ENCODE measurements around the gene SIDT2.
"Not testable (repeated sequence)": the region's sequence is repeated elsewhere in the genome, so short reads cannot be mapped to it uniquely, and the experiment has no call there.

GRCh38 chr11:117206859-117207258 is 28.3 kb downstream of the SIDT2 start:
- TF ChIP-seq, protein P1, sequence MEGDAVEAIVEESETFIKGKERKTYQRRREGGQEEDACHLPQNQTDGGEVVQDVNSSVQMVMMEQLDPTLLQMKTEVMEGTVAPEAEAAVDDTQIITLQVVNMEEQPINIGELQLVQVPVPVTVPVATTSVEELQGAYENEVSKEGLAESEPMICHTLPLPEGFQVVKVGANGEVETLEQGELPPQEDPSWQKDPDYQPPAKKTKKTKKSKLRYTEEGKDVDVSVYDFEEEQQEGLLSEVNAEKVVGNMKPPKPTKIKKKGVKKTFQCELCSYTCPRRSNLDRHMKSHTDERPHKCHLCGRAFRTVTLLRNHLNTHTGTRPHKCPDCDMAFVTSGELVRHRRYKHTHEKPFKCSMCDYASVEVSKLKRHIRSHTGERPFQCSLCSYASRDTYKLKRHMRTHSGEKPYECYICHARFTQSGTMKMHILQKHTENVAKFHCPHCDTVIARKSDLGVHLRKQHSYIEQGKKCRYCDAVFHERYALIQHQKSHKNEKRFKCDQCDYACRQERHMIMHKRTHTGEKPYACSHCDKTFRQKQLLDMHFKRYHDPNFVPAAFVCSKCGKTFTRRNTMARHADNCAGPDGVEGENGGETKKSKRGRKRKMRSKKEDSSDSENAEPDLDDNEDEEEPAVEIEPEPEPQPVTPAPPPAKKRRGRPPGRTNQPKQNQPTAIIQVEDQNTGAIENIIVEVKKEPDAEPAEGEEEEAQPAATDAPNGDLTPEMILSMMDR (IDR thresholded peaks at IDR 0.05; ENCODE audit: poor library complexity, severe bottlenecking): not testable (repeated sequence)
- TF ChIP-seq, protein P2, sequence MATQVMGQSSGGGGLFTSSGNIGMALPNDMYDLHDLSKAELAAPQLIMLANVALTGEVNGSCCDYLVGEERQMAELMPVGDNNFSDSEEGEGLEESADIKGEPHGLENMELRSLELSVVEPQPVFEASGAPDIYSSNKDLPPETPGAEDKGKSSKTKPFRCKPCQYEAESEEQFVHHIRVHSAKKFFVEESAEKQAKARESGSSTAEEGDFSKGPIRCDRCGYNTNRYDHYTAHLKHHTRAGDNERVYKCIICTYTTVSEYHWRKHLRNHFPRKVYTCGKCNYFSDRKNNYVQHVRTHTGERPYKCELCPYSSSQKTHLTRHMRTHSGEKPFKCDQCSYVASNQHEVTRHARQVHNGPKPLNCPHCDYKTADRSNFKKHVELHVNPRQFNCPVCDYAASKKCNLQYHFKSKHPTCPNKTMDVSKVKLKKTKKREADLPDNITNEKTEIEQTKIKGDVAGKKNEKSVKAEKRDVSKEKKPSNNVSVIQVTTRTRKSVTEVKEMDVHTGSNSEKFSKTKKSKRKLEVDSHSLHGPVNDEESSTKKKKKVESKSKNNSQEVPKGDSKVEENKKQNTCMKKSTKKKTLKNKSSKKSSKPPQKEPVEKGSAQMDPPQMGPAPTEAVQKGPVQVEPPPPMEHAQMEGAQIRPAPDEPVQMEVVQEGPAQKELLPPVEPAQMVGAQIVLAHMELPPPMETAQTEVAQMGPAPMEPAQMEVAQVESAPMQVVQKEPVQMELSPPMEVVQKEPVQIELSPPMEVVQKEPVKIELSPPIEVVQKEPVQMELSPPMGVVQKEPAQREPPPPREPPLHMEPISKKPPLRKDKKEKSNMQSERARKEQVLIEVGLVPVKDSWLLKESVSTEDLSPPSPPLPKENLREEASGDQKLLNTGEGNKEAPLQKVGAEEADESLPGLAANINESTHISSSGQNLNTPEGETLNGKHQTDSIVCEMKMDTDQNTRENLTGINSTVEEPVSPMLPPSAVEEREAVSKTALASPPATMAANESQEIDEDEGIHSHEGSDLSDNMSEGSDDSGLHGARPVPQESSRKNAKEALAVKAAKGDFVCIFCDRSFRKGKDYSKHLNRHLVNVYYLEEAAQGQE (IDR thresholded peaks at IDR 0.05; ENCODE audit: borderline replicate concordance): not testable (repeated sequence)
- not testable (repeated sequence) for TF ChIP-seq POLR2AphosphoS5 (IDR thresholded peaks at IDR 0.05); RAD21 (conservative IDR thresholded peaks at IDR 0.05); TAF1 (IDR thresholded peaks at IDR 0.05; ENCODE audit: low read depth); EP300 (conservative IDR thresholded peaks at IDR 0.05; ENCODE audit: poor library complexity, severe bottlenecking); EZH2 (IDR thresholded peaks at IDR 0.05; ENCODE audit: borderline replicate concordance, insufficient read depth, low read length, poor library complexity, severe bottlenecking); SMC3 (conservative IDR thresholded peaks at IDR 0.05; ENCODE audit: poor library complexity)

Measured in neural cell (in vitro differentiated cells).